MM.1S (cell line): ENCODE results near the gene C12orf42.

Experiments
- CTCF ChIP-seq: fragments of 300-600 bp; sonication (generic); IDR thresholded peaks from 2 replicates; pipeline ENCODE4 v1.5.1; 2016; ENCODE audit warnings: antibody characterized with exemption, low read length, mixed read lengths
- EZH2phosphoT487 ChIP-seq: fragments of 300-600 bp; sonication (generic); IDR thresholded peaks from 2 replicates; pipeline ENCODE4 v1.6.1; 2018; ENCODE audit warnings: antibody characterized with exemption, low read length

DNA sequence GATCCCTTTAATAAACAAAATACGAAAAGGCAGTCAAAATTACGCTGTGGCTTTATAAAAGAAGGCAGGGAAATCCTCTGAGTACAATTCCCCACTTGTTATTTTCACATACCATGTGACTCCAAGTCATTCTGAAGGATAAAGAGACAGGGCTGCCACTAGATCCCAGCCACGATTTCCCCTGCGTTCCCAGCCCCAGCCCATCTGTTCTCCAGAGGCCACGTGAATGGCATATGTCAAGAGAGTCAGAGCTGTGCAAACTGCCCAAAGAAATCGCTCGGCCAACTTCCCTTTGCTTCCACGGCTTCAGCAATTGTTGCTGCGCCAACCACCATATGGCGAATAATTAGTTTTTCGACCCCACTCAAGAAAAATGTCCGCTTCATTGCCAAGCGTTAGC lies 161.3 kb downstream of the C12orf42 start:
- TF ChIP-seq CTCF, result no peak
- TF ChIP-seq EZH2phosphoT487, result no peak
